ENCODE measurements around the gene CXXC5. TPM values are rescaled to one million over a fixed set of nuclear protein-coding genes. Genes with fewer than 3 reads are reported as not detected.
A peak's percentile ranks its signal among the peaks of the same experiment; 100 is the strongest.

Gene CXXC5
- total and polyA plus RNA-seq, 9 of the 15 experiments (the other 6 are each of a cell fraction or from before 2014, with no cell fraction given), result 1.9 to 123 (median 45.8) TPM

DNA sequence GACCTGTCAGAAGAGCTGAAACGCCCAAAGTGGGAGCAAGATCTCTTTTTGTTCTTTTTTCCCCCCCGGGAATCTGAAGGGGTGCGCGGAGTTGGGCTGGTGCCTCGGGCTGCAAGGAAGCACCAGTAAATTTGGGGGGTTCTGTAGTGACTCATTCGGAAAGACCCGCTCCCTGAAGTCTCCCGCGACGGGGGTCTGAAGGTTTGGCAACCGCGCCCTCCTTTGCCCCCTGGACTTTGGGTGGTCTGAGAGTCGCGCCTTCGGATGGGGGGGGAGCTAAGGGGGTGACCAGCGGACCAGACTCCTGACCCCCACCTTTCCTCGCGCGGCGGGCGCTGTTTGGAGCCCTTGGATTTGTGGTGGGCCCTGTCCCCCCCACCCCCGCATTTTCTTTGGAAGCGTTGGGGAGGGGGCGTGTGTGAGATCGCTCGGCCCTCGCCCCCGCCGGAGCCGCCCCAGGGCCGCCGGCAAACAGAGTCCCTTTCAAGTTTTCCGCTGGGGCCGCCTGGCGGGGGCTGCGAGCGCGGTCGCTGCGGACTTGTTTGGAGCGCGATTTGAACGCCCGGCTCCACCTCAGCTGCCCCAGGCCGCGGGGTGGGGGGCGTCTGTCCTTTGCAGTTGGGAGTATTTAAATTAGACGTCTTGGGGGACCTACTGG, 2.0 kb downstream of the CXXC5 start (continued):
- TF ChIP-seq, protein P1, sequence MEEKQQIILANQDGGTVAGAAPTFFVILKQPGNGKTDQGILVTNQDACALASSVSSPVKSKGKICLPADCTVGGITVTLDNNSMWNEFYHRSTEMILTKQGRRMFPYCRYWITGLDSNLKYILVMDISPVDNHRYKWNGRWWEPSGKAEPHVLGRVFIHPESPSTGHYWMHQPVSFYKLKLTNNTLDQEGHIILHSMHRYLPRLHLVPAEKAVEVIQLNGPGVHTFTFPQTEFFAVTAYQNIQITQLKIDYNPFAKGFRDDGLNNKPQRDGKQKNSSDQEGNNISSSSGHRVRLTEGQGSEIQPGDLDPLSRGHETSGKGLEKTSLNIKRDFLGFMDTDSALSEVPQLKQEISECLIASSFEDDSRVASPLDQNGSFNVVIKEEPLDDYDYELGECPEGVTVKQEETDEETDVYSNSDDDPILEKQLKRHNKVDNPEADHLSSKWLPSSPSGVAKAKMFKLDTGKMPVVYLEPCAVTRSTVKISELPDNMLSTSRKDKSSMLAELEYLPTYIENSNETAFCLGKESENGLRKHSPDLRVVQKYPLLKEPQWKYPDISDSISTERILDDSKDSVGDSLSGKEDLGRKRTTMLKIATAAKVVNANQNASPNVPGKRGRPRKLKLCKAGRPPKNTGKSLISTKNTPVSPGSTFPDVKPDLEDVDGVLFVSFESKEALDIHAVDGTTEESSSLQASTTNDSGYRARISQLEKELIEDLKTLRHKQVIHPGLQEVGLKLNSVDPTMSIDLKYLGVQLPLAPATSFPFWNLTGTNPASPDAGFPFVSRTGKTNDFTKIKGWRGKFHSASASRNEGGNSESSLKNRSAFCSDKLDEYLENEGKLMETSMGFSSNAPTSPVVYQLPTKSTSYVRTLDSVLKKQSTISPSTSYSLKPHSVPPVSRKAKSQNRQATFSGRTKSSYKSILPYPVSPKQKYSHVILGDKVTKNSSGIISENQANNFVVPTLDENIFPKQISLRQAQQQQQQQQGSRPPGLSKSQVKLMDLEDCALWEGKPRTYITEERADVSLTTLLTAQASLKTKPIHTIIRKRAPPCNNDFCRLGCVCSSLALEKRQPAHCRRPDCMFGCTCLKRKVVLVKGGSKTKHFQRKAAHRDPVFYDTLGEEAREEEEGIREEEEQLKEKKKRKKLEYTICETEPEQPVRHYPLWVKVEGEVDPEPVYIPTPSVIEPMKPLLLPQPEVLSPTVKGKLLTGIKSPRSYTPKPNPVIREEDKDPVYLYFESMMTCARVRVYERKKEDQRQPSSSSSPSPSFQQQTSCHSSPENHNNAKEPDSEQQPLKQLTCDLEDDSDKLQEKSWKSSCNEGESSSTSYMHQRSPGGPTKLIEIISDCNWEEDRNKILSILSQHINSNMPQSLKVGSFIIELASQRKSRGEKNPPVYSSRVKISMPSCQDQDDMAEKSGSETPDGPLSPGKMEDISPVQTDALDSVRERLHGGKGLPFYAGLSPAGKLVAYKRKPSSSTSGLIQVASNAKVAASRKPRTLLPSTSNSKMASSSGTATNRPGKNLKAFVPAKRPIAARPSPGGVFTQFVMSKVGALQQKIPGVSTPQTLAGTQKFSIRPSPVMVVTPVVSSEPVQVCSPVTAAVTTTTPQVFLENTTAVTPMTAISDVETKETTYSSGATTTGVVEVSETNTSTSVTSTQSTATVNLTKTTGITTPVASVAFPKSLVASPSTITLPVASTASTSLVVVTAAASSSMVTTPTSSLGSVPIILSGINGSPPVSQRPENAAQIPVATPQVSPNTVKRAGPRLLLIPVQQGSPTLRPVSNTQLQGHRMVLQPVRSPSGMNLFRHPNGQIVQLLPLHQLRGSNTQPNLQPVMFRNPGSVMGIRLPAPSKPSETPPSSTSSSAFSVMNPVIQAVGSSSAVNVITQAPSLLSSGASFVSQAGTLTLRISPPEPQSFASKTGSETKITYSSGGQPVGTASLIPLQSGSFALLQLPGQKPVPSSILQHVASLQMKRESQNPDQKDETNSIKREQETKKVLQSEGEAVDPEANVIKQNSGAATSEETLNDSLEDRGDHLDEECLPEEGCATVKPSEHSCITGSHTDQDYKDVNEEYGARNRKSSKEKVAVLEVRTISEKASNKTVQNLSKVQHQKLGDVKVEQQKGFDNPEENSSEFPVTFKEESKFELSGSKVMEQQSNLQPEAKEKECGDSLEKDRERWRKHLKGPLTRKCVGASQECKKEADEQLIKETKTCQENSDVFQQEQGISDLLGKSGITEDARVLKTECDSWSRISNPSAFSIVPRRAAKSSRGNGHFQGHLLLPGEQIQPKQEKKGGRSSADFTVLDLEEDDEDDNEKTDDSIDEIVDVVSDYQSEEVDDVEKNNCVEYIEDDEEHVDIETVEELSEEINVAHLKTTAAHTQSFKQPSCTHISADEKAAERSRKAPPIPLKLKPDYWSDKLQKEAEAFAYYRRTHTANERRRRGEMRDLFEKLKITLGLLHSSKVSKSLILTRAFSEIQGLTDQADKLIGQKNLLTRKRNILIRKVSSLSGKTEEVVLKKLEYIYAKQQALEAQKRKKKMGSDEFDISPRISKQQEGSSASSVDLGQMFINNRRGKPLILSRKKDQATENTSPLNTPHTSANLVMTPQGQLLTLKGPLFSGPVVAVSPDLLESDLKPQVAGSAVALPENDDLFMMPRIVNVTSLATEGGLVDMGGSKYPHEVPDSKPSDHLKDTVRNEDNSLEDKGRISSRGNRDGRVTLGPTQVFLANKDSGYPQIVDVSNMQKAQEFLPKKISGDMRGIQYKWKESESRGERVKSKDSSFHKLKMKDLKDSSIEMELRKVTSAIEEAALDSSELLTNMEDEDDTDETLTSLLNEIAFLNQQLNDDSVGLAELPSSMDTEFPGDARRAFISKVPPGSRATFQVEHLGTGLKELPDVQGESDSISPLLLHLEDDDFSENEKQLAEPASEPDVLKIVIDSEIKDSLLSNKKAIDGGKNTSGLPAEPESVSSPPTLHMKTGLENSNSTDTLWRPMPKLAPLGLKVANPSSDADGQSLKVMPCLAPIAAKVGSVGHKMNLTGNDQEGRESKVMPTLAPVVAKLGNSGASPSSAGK (IDR thresholded peaks at IDR 0.05), result no peak
- TF ChIP-seq, protein P2, sequence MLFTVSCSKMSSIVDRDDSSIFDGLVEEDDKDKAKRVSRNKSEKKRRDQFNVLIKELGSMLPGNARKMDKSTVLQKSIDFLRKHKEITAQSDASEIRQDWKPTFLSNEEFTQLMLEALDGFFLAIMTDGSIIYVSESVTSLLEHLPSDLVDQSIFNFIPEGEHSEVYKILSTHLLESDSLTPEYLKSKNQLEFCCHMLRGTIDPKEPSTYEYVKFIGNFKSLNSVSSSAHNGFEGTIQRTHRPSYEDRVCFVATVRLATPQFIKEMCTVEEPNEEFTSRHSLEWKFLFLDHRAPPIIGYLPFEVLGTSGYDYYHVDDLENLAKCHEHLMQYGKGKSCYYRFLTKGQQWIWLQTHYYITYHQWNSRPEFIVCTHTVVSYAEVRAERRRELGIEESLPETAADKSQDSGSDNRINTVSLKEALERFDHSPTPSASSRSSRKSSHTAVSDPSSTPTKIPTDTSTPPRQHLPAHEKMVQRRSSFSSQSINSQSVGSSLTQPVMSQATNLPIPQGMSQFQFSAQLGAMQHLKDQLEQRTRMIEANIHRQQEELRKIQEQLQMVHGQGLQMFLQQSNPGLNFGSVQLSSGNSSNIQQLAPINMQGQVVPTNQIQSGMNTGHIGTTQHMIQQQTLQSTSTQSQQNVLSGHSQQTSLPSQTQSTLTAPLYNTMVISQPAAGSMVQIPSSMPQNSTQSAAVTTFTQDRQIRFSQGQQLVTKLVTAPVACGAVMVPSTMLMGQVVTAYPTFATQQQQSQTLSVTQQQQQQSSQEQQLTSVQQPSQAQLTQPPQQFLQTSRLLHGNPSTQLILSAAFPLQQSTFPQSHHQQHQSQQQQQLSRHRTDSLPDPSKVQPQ (CRISPR knock-in tag; IDR thresholded peaks at IDR 0.05; ENCODE audit: borderline replicate concordance), result no peak
- TF ChIP-seq, protein P3, sequence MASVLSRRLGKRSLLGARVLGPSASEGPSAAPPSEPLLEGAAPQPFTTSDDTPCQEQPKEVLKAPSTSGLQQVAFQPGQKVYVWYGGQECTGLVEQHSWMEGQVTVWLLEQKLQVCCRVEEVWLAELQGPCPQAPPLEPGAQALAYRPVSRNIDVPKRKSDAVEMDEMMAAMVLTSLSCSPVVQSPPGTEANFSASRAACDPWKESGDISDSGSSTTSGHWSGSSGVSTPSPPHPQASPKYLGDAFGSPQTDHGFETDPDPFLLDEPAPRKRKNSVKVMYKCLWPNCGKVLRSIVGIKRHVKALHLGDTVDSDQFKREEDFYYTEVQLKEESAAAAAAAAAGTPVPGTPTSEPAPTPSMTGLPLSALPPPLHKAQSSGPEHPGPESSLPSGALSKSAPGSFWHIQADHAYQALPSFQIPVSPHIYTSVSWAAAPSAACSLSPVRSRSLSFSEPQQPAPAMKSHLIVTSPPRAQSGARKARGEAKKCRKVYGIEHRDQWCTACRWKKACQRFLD (CRISPR knock-in tag; IDR thresholded peaks at IDR 0.05), result 0 out of 2 replicates have a peak, but pooled peaks have one; percentile 26
- TF ChIP-seq ETV6 (IDR thresholded peaks at IDR 0.05; ENCODE audit: borderline replicate concordance in 1 of 2, low read depth in 2 of 2, low read length in 1 of 2), result 0 out of 4 replicates have a peak, but pooled peaks of 1 of the 2 experiments have one; percentile 11
- TF ChIP-seq ETV6 (CRISPR knock-in tag; IDR thresholded peaks at IDR 0.05; ENCODE audit: borderline replicate concordance), result no peak
- no peak for TF ChIP-seq HSF4 (CRISPR knock-in tag; IDR thresholded peaks at IDR 0.05; ENCODE audit: borderline replicate concordance)
- TF ChIP-seq, protein P4, sequence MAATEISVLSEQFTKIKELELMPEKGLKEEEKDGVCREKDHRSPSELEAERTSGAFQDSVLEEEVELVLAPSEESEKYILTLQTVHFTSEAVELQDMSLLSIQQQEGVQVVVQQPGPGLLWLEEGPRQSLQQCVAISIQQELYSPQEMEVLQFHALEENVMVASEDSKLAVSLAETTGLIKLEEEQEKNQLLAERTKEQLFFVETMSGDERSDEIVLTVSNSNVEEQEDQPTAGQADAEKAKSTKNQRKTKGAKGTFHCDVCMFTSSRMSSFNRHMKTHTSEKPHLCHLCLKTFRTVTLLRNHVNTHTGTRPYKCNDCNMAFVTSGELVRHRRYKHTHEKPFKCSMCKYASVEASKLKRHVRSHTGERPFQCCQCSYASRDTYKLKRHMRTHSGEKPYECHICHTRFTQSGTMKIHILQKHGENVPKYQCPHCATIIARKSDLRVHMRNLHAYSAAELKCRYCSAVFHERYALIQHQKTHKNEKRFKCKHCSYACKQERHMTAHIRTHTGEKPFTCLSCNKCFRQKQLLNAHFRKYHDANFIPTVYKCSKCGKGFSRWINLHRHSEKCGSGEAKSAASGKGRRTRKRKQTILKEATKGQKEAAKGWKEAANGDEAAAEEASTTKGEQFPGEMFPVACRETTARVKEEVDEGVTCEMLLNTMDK (IDR thresholded peaks at IDR 0.05; ENCODE audit: borderline replicate concordance, insufficient read depth, low read depth, low read length, poor library complexity, severe bottlenecking), result peak; percentile 84

Measured in K562 (cell line).